Parathyroid adenoma (tissue), 2 donors: ENCODE results near the gene PRKCE.

Experiments
- H2AFZ ChIP-seq: fragments of 300-600 bp; sonication (generic); one replicate; pipeline ENCODE4 v1.7.0; 2017; ENCODE audit warnings: antibody characterized with exemption, mild to moderate bottlenecking
- H3K27ac ChIP-seq: fragments of 300-600 bp; sonication (generic); one replicate; pipeline ENCODE4 v1.7.0; 2017
- H3K27me3 ChIP-seq: fragments of 300-600 bp; sonication (generic); one replicate; pipeline ENCODE4 v1.7.0; 2017; ENCODE audit warnings: low read length; ENCODE audit not compliant: control insufficient read depth, insufficient read depth
- H3K36me3 ChIP-seq: fragments of 300-600 bp; sonication (generic); one replicate; pipeline ENCODE4 v1.7.0; 2017; ENCODE audit warnings: low read length; ENCODE audit not compliant: control insufficient read depth, insufficient read depth
- H3K4me1 ChIP-seq: fragments of 300-600 bp; sonication (generic); one replicate; pipeline ENCODE4 v1.7.0; 2017; ENCODE audit warnings: control low read depth
- H3K4me2 ChIP-seq: fragments of 300-600 bp; sonication (generic); one replicate; pipeline ENCODE4 v1.7.0; 2017; ENCODE audit warnings: low read length
- H3K4me3 ChIP-seq: fragments of 300-600 bp; sonication (generic); one replicate; pipeline ENCODE4 v1.7.0; 2017; ENCODE audit warnings: low read depth, low read length
- H3K79me2 ChIP-seq: fragments of 300-600 bp; sonication (generic); one replicate; pipeline ENCODE4 v1.7.0; 2017; ENCODE audit warnings: control low read depth
- H3K9ac ChIP-seq: fragments of 300-600 bp; sonication (generic); one replicate; pipeline ENCODE4 v1.7.0; 2017; ENCODE audit warnings: mild to moderate bottlenecking
- H3K9me3 ChIP-seq: fragments of 300-600 bp; sonication (generic); one replicate; pipeline ENCODE4 v1.7.0; 2017; ENCODE audit warnings: low read length; ENCODE audit not compliant: control insufficient read depth
- CTCF ChIP-seq: fragments of 300-600 bp; sonication (generic); IDR thresholded peaks from one replicate; pipeline ENCODE4 v1.7.0; 2017; ENCODE audit warnings: antibody characterized with exemption, mild to moderate bottlenecking
- donor health status: primary hyperparathyroidism.

Gene PRKCE

GRCh38 chr2:45897842-45898241 lies 246.4 kb downstream of the PRKCE start:
- no peak overlapping the region for H2AFZ ChIP-seq
- no peaks in the 10 kb centered on the region for H3K9me3 ChIP-seq
- H3K9ac ChIP-seq, result no peak overlapping the region
- H3K4me2 ChIP-seq, result no peak overlapping the region
- TF ChIP-seq CTCF, result no peak
- no peak overlapping the region for H3K4me3 ChIP-seq
- peaks cover 31% of the 10 kb centered on the region for H3K4me1 ChIP-seq
- no peak overlapping the region for H3K27ac ChIP-seq
- no peaks in the 10 kb centered on the region for H3K27me3 ChIP-seq
- no peaks in the 10 kb centered on the region for H3K36me3 ChIP-seq
- H3K79me2 ChIP-seq, result peaks cover 65% of the 10 kb centered on the region

- Histone ChIP-seq H3K9me3 (no peaks in the 10 kb centered on the region), H3K4me3 (no peak overlapping the region), H3K36me3 (no peaks in the 10 kb centered on the region), H3K79me2 (peaks cover 69% of the 10 kb centered on the region), H3K4me1 (peaks cover 25% of the 10 kb centered on the region), H3K27me3 (no peaks in the 10 kb centered on the region), H2AFZ (no peak overlapping the region), H3K27ac (no peak overlapping the region), H3K9ac (no peak overlapping the region), H3K4me2 (no peak overlapping the region)
- no peak for TF ChIP-seq CTCF
Measured at GRCh38 chr2:45898819-45899218, 247.3 kb downstream of the PRKCE start.

- no peak overlapping the region for H3K9ac ChIP-seq
- peaks cover 18% of the 10 kb centered on the region for H3K4me1 ChIP-seq
- H3K79me2 ChIP-seq, result peaks cover 67% of the 10 kb centered on the region
- no peaks in the 10 kb centered on the region for H3K36me3 ChIP-seq
- H2AFZ ChIP-seq, result no peak overlapping the region
- H3K27ac ChIP-seq, result no peak overlapping the region
- H3K4me2 ChIP-seq, result no peak overlapping the region
- TF ChIP-seq CTCF, result no peak
- no peaks in the 10 kb centered on the region for H3K27me3 ChIP-seq
- H3K4me3 ChIP-seq, result no peak overlapping the region
- no peaks in the 10 kb centered on the region for H3K9me3 ChIP-seq
Measured at GRCh38 chr2:45899926-45900325, 248.5 kb downstream of the PRKCE start.

GRCh38 chr2:45901468-45902032 lies 250.1 kb downstream of the PRKCE start:
- Histone ChIP-seq H3K4me2 (no peak overlapping the region), H2AFZ (no peak overlapping the region), H3K27ac (no peak overlapping the region), H3K9me3 (no peaks in the 10 kb centered on the region), H3K4me1 (peaks cover 27% of the 10 kb centered on the region), H3K4me3 (no peak overlapping the region), H3K9ac (no peak overlapping the region), H3K79me2 (peaks cover 55% of the 10 kb centered on the region), H3K27me3 (no peaks in the 10 kb centered on the region), H3K36me3 (no peaks in the 10 kb centered on the region)
- no peak for TF ChIP-seq CTCF

GRCh38 chr2:45902380-45902779 lies 250.9 kb downstream of the PRKCE start:
- Histone ChIP-seq H3K4me2 (no peak overlapping the region), H3K4me3 (no peak overlapping the region), H3K4me1 (peaks cover 25% of the 10 kb centered on the region), H3K27me3 (no peaks in the 10 kb centered on the region), H2AFZ (no peak overlapping the region), H3K9ac (no peak overlapping the region), H3K9me3 (no peaks in the 10 kb centered on the region), H3K79me2 (peaks cover 56% of the 10 kb centered on the region), H3K36me3 (no peaks in the 10 kb centered on the region), H3K27ac (no peak overlapping the region)
- TF ChIP-seq CTCF, result no peak
